ENCODE data around the gene ABCC9.

- no peak for TF ChIP-seq CTCF (IDR thresholded peaks at IDR 0.05)
- no peak for TF ChIP-seq GATA2 (CRISPR knock-in tag; IDR thresholded peaks at IDR 0.05)
- TF ChIP-seq ZBTB33 (IDR thresholded peaks at IDR 0.05; ENCODE audit: borderline replicate concordance, low read depth): no peak
- no peak for TF ChIP-seq POLR2AphosphoS5 (IDR thresholded peaks at IDR 0.05; ENCODE audit: low read depth, low read length)
- no peak for TF ChIP-seq REST (IDR thresholded peaks at IDR 0.05; ENCODE audit: low read depth, low read length)
- TF ChIP-seq MAX (IDR thresholded peaks at IDR 0.05; ENCODE audit: low read depth): no peak
Measured at GRCh38 chr12:21945002-21945401, 3.8 kb upstream of the ABCC9 start.
